Peyer's patch (tissue), 4 donors: Measurements from ENCODE around the gene WBP2.

Source experiments
- CTCF ChIP-seq, 6 experiments: fragments of 450-650 bp in 4 of 6; fragments of 200-600 bp in 2 of 6; sonication (generic) in 1 of 6; IDR thresholded peaks; one replicate each; pipeline ENCODE4 v1.5.1; 2017 to 2019; ENCODE audit warnings: antibody characterized with exemption in 6 of 6, mild to moderate bottlenecking in 3 of 6, moderate library complexity in 1 of 6
- POLR2A ChIP-seq, 2 donors: fragments of 450-650 bp; IDR thresholded peaks; one replicate each; pipeline ENCODE4 v1.5.1; 2017; ENCODE audit warnings: antibody characterized with exemption in 2 of 2, mild to moderate bottlenecking in 2 of 2, moderate library complexity in 2 of 2

DNA sequence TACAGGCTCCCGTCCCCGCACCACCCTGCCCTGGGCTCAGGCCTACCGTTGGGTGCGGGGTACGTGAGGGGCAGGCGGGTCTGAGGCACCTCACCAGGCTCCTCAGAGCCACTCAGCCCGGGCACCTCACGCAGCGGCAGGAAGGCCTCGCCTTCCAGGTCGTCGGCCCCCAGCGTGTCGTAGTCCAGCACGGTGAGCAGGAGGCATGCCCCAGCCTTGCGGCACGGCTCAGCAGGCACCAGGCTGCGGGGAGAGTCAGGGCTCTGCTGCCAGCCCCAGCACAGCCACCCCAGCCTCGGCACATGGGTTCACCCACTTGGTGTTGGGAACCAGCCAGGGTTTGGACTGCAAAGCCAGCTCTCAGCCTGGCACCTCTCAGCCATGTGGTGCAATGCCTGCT lies 26.4 kb downstream of the WBP2 start:
- no peak for TF ChIP-seq CTCF (IDR thresholded peaks at IDR 0.05)
- no peak for TF ChIP-seq POLR2A (IDR thresholded peaks at IDR 0.05)
